Activated T-helper 1 cell treated with Interleukin-2 at 50 U/mL for 16 hours (primary cell): Measurements from ENCODE around the gene TMEM119.
"Not testable (repeated sequence)": the region's sequence is repeated elsewhere in the genome, so short reads cannot be mapped to it uniquely, and the experiment has no call there.

Source experiments
- DNase-seq: peaks from one replicate; pipeline ENCODE4 v3.0.0-alpha.2; 2020; ENCODE audit warnings: low read depth

The TMEM119 gene

DNA sequence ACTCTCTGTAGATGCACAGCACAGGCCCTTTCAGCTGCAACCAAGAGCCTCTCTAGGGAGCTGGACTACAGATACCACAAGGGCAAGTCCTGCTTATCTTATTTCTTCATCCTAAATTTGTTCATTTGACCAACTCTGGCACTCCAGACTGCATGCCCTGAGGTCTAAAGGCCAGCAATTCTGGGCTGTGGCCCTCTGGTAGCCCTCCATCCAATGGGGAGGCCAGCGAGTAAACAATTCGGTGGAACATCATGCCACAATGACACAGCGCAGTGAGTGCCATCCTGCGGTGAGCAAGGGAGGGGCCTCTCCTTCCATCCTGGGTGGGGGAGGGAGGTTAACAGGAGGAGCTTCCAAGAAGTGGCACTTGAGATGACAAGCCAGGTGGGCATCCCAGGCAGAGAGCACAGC lies 36.5 kb upstream of the TMEM119 start:
- no peak for DNase-seq

DNA sequence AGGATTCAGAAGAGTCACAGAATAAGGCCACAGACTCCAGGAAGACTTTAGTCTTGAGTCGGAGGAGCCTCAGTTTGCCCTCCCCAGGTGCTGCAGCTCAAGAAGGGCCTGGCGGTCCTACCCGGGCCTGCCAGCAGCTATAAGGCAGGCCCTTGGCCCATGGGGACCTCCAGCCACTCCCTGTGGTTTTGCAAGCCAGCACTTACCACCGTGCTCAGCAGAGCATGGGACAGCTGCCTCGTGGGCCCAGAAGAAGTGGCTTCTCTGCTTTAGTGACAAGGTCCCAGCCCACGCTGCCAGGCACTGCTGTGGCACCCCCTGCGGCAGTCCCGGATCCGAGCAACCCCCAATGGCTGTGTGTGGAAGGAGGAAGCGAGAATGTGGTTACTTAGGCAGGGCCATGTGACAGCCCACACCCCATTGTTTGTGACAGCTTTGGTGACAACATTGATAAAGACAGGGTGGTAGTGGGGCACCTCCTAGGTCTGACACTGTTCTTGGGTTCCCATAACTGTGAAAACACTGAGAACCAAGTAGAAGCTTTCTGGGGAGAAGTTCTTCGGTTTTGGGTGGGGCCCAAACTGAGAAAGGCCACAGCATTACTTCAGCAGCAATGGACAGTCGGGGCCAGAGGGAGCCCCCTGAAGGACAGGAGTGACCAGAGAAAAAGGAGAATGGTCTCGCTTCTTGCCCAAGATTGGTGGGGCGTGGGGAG lies 35.8 kb upstream of the TMEM119 start, which contains the start of gene SELPLG:
Gene SELPLG, minus strand, starts transcription at position 361 of the 715 bp plus-strand sequence. CDS start 9,587 bp downstream, outside the sequence.
- DNase-seq: peak; percentile 74

DNA sequence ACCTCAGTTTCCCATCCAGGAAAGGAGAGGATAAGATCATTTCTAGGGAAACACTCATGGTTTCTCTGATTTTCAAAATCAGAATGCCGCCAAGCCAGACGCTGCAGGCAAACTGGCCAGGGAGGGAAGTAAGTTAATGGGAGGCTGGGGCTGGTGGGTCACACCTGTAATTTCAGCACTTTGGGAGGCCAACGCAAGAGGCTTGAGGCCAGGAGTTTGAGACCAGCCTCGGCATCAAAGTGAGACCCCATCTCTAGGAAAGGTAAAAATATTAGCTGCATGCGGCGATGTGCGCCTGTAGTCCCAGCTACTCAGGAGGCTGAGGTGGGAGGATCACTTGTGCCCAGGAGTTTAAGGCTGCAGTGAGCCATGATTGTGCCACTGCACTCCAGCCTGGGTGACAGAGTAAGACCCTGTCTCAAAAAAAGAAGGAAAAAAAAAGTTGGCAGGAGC lies 35.2 kb upstream of the TMEM119 start:
- DNase-seq: no peak

DNA sequence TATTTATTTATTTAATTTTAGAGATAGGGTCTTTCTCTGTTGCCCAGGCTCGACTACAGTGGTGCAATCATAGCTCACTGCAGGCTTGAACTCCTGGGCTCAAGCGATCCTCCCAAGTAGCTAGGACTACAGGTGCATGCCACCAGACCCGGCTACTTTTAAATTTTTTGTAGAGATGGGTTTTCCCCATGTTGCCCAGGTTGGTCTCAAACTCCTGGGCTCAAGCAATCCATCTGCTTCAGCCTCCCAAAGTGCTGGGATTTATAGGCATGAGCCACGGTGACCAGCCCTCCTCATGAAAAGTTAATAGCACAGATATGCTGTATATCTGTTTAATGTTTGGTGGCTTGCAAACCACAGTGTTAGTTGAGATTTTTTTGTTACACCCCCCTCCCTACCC lies 33.4 kb upstream of the TMEM119 start:
- not testable (repeated sequence) for DNase-seq

DNA sequence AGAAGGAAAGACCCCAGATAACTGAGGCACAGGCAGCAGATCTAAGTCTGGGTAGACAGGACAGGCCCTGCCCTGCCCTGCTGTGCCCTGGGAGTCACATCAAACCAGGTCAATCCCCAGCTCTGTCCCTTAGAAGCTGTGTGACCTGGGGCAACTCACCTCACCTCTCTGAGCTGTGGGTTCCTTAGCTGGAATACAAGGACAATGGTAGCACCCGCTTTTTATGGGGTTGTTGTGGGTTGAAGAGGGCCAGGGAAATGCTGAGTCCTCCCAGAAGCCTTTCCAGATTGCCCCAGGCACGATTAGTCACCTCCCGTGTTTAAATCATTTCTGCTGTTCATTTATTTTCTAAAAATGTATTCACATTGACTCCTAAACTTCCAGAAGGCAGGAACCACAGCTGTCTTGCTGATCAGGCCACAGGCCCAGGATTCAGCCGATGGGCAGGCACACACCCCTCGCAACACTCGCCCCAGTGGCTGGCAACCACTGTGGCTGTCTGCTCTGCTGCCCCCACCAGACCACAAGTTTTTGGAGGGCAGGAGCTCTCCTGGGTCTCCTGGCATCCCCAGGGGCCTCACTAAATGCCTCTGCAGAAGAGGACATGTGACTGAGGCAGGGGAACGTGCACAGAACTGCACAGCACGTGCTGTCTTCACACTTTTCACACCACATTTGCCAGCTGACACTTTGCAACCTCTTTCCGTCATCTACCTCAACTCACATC lies 32.8 kb upstream of the TMEM119 start:
- DNase-seq: no peak

DNA sequence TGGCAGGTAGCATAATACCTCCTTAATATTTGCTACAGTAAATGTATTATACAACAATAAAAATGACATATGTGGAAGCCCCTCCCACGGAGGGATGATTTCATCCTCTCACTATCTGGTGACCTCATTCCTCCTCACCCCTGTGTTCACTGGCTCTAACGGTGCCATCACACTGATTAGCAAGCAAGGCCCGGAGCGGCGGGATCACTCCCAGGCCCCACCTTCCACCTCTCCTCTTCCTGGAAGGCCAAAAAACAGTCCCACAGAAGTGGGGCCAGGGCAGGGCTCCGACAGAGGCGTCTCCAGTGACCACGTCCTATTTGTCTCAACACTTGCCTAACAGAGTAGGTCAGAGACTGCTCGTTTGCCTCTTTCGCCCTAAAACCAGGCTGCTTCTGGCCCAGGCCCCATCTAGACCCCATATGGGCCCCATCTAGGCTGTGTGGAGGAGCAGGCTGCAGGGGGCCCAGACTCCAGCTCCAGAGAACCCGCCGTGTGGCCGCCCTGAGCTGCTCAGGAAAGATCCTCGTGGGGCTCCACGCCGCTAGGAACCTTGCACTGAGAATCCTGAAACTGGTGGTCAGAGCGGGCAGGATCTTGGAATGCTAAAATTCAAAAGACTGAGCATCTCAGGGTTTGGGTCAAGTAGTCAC lies 32.1 kb upstream of the TMEM119 start:
- DNase-seq: no peak

DNA sequence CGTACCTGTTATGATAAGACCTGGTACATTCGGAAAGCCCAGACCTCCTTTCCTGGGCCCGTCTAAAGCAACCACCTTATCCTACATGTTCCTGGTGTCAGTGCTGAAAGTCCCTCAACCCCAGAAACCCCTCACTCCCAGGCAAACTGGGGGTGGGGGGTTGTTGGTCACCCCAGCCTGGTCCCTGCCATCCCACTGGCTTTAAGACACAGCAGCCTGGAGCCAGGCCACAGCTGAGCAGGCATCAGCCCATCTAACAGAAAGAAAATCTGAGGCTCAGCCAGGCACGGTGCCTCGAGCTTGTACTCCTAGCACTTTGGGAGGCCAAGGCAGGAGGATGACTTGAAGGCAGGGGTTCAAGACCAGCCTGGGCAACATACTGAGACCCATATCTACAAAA lies 31.3 kb upstream of the TMEM119 start:
- DNase-seq: no peak

DNA sequence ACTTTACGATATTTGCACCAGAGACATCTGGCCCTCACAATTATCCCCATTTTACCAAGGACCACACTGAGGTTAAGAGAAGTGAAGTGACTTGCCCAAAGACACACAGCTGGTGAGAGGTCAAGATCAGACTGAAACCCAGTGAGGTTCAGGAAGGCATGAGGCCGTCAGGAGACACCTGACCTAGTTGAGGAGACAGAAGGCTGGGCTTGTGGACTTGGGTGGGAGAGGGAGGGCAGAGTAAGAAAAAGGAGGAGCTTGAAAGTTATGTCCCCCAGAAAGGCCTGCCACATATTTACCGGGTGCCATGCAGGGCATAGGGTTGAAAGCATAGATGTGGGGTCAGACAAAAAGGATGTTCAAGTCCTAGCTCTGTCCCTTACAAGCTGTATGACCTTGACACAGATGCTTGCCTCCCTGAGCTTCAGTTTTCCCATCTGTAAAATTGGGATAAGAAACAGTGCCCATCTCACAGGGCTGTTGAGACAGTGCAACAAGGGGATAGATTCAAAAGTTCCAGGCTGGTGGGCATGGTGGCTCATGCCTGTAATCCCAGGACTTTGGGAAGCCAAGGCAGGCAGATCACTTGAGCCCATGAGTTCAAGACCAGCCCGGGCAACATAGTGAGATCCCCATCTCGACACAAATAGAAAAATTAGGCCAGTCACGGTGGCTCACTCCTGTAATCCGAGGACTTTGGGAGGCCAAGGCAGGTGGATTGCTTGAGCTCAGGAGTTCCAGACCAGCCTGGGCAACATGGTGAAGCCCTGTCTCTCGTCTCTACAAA lies 29.4 kb upstream of the TMEM119 start:
- no peak for DNase-seq

DNA sequence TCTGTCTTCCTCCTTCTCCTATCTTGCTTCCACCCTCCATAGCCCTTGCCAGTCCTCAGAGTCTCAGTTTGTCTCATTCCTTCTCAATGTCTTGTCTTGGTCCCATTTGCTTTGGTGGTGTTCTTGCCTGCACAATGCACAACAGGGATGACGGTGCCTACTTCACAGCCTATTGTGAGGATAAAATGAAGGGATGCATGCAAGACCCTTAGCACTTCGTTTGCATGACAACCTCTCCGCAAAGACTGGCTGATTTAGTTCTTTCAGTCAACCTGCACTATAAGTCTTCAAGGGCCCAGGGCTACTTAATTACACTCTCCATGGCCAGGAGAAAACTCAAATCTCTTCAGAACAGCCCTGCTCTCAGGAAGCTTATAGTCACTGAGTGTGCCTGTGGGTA lies 27.3 kb upstream of the TMEM119 start:
- DNase-seq: no peak

DNA sequence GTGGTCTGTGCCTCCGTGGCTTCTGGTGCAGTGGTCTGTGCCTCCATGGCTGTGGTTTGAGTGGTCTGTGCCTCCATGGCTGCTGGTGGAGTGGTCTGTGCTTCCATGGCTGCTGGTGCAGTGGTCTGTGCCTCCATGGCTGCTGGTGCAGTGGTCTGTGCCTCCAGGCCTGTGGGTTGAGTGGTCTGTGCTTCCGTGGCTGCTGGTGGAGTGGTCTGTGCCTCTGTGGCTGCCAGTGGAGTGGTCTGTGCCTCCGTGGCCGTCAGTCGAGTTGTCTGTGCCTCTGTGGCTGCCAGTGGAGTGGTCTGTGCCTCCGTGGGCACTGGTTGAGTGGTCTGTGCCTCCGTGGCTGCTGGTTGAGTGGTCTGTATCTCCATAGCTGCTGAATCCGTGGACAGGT lies 25.7 kb upstream of the TMEM119 start:
- DNase-seq: no peak

DNA sequence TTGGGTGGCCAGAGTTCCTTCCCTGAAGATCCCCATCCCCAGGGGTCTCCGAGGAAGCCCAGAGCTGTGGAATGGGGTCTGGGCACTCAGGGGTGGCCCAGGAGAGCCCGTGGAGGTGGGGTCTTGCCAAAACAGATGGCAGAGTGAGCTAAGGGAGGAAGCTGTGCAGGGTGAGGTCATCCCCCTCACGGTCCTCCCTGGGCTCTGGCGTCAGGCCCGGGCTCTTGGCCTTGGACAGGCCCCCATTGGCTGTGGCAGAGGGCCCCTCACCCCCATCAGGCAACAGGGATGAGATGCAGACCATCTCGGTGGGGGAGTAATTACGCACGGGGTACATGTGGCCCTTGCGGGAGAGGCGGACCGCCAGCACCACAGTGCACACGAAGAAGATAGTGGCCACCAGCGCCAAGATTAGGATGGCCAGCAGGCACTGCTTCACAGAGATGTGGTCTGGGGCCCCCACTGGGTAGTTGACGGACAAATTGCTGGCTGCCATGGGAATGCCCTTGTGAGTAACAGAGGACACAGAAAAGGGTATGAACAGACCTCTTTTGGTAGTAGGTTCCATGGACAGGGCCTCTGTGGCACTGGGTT lies 25.1 kb upstream of the TMEM119 start:
- DNase-seq: no peak

DNA sequence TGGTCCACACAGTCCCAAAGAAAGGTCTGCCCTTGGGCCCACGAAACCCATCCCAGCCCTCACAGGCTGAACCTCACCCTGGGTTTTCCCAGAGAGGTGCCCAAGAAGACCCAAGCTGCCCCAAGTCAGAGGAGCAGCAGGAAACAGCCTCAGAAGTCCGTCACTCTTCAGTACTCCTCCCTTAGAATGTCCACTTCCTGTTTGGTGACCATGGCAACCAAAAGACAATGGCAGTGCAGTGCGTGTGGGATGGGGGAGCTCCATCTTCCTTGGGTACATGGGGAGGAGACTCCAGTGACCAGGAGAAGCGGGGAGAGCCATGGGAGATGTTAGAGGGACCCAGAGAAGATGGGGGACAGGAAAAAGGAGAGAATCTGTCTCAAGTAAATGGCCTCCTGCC lies 24.5 kb upstream of the TMEM119 start:
- DNase-seq: no peak

DNA sequence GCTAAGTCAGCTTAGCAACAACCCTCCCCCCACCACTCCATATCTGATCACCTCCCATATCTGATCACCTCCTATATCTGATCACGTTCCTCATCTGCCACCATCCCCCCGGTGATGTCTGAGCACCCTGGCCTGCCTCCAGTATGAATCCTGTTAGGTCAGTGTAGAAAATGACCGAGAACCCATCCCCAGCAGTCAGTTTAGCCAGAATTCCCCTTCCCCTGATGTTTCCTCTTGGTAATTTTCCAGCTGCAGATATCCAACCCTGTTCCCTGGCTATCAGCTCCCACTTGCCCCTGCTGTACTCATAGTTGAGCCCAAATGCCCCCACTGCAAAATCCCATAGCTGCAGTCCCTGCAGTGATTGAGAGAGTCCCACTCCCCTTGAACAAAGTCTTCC lies 23.3 kb upstream of the TMEM119 start:
- DNase-seq: no peak

DNA sequence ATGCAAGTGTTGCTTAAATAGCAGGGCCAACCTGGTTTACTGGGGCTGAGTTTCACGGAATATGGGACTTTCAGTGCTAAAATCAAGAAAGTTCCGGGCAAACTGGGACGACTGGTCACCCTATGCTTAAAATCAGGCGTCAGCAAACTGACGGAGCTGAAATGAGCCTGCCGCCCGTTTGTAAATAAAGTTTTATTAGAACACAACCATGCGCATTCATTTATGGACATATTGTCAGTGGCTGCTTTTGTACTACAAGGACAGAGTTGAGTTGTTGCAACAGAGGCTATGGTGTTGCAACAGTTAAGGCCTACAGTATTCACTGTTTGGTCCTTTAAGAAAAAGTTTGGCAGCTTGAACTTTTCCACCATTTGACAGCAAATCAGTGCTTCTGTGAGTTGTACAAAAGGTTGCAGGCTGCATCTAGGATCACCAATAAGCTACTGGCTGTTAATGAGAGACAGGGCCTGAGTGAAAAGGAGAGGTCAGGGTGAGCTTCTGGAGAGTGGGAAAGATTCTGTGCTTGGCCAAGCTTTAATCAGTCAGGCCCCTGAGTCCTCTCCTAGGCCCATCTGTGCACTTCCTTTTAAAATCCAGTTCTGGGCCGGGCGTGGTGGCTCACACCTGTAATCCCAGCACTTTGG lies 22.5 kb upstream of the TMEM119 start:
- DNase-seq: no peak

DNA sequence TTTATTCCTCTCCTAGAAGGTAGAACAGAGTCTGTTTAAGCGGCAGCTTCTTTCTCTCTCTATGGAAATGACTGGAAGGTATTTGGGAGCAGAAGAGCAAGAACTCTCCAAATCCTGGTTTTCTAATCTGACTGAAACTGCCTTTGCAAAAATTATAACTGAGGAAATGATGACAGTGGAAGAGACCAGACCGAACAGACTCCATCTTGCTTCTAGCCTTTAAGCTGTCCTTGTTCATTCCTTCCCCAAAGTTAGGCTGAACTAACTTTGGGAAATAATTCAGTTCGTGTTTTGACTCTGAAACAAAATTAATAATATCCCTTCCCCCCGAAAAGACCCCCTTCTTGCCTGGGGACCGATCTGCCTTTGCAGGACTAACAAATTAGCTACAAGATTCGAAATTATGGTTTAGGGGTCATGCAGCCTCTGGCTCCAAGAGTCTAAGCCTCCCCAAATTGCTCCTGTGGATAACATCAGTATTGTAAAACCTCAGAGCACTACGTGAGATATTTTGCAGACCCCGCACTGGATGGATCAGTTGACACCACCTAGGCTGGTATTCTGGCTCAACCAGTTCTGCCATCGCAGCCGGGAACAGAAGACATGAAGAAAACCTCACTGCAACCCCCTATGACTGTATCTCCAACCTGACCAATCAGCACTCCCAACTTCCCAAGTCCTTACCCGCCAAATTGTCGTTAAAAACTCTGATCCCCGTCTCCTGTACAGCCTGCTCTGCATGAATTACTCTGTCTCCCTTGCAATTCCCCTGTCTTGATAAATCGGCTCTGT lies 21.7 kb upstream of the TMEM119 start:
- DNase-seq: no peak

DNA sequence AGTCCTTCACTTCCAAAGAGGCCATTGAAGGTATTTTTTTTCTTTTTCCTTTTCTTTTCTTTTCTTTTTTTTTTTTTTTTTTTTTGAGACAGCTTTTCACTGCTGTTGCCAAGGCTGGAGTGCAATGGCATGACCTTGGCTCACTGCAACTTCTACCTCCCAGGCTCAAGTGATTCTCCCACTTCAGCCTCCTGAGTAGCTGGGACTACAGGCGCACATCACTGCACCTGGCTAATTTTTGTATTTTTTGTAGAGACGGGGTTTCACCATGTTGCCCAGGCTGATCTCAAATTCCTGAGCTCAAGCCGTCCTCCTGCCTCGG lies 21.0 kb upstream of the TMEM119 start:
- DNase-seq: not testable (repeated sequence)

DNA sequence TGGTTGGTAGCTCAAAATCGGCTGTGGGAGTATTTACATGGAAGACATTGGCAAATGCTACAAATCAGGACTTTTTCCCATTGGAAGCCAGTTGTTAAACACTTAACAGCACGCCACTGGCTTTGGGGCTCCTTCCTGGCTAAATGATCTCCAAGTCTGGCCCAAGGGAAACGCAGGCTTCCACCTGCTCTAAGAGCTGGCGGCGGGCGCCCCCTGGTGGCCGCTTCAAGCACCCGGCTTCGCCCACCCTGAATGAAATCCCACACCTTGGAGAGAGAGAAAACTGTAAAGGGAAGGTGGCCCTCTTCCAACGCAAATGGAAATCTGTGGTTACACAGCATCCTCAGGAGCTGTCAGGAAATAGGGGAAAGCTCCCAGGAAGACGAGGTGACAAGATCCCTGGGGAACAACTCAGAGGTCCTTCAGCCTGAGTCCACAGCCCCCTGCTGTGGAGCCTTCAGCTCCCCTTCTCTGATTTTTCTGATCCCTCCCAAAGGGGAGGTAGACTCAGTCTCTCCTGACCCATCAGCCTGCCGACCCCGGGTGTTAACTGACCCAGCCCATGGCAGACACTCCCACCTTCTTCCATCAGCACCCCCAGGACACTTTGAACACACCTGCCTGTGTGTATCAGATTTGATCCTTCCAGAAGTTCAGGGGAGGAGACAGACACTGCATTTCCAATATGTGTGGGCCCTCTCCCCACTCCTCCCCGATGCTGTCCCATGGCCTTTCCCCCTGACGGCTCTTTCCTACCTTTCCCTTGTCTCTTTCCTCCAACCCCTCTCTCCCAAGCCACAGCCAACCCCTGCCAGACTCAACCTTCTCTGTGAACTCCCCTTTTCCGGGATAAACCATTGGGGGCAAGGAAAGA lies 20.4 kb upstream of the TMEM119 start:
- DNase-seq: peak; percentile 57

DNA sequence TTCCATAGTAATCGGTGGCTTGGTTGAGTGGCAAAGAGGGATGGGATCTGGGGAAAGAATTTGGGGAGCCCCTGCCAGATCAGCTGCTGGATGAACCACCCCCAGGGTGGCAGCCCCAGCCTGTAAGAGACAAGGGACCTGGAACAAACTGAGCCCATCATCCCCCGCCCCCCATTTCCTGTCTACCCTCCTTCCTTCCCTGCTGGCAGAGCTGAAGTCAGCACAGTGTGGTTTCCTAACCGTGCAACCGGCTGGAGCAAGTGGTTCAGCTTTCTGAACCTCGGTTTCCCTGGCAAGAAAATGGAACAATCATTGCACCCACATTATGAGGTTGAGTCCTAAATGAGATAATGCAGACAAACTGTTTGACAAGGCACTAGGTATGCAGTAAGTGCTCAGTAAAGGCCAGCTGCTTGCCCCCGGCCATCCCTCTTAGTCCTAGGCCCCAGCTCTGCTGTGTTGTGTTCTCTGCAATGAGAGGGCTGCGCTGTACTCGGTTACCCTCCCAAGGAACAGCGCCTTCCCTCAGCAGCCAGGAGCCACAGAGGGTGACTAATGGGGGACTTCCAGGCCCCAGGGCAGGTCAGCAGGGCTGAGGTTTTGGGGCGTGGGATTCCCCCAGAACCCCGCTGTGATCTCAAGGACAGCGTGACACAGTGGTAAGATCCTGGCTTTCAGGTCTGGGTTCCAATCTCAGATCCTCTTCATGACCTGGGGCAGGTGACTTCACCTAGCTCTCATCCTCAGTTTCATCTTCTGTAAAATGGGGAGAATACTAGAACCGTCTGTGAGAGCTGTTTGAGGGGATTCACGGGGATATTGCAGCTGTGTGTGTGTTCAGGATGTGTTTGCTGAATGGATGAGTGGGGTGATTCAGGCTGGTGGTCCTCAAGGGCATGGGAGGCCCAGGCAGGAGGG lies 19.3 kb upstream of the TMEM119 start:
- DNase-seq: peak; percentile 47

DNA sequence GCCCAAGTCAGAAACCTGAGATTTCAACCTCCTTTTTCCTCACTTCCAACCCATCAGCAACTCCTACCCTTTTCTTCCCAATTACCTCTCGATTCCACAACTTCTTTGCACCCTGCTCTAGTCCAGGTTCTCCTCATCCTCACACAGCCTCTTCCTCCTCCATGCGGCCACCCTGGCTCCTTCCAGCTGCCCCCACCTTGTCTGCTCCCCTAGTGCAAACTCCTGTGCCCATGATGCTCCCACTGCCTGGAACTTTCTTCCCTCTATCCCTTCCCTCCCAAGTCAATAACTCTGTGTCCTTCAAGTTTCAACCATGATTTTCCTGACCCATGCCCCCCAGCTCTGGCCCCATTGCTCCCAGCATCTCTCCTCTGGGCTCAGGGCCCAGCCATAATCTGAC lies 18.5 kb upstream of the TMEM119 start:
- DNase-seq: no peak
